ENCODE measurements around the gene PROCA1. TPM values are rescaled to one million over a fixed set of nuclear protein-coding genes. Genes with fewer than 3 reads are reported as not detected.
"Not testable (repeated sequence)": the region's sequence is repeated elsewhere in the genome, so short reads cannot be mapped to it uniquely, and the experiment has no call there.

PROCA1 gene
- total and polyA plus RNA-seq, 5 donors from 2014 or later = 0.37 to 5.3 (median 0.65) TPM; not detected in 1

DNA sequence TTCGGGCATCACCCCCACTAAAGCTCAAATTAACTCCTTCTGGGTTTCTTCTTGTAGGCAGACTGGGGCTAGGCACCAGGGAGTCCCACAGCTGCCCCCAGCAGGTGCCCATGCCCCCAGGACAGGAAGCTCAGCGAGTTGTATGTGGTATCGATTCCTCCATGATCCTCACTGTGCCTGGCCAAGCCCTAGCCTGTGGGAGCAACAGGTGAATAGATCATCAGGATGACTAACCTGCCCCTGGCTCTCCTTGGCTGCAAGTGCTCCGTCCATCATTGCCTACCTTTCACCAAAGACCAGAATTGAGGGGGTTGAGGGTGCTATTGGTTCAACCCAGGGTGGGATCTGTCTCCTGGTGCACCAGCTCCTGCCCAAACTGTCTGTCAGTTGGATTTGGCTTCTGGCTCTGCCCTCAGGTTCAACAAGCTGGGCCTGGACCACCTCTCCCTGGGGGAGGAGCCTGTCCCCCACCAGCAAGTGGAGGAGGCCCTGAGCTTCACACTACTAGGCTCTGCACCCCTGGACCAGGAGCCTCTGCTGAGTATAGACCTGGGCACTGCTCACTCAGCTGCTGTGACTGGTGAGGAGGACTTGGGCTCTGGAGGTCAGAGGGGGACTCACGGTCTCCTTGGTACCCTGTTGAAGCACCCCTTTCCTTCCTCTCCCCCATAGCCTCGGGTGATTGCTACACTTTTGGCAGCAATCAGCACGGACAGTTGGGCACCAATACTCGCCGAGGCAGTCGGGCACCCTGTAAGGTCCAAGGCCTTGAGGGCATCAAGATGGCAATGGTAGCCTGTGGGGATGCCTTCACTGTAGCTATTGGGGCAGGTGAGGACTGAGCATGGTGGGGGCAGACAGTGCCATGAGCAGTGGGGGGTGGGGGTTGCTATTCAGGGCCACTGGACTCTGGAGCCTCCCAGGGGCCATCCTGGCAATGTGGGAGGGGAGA, 29.0 kb upstream of the PROCA1 start:
- ATAC-seq (ENCODE audit: low read depth in 2 of 2) (no peak), DNase-seq (no peak)
- Mint-ChIP-seq H3K9me3 (no peaks in the 10 kb centered on the region), H3K4me1 (peaks cover 5 to 25% (median 11%) of the 10 kb centered on the region in 4 donors), H3K27me3 (no peaks in the 10 kb centered on the region), H3K4me3 (peak overlapping the region in 1 of 4 donors; percentile 41), H3K36me3 (peaks cover 9% of the 10 kb centered on the region), H3K27ac (no peak overlapping the region)
- no peaks in the 10 kb centered on the region for H3K36me3 ChIP-seq (ENCODE audit: control insufficient read depth, insufficient read depth, low read length)
- H3K9me3 ChIP-seq (ENCODE audit: control insufficient read depth in 2 of 2, low read length in 2 of 2) = no peaks in the 10 kb centered on the region
- no peak overlapping the region for H3K4me3 ChIP-seq (ENCODE audit: low read depth, low read length)
- H3K27ac ChIP-seq (ENCODE audit: insufficient read depth, low read length, poor library complexity, severe bottlenecking) = no peak overlapping the region
- H3K27me3 ChIP-seq (ENCODE audit: control insufficient read depth, insufficient read depth, low read length) = no peaks in the 10 kb centered on the region
- H3K4me1 ChIP-seq (ENCODE audit: control insufficient read depth, insufficient read depth, low read length, poor library complexity, severe bottlenecking) = peaks cover 23% of the 10 kb centered on the region

DNA sequence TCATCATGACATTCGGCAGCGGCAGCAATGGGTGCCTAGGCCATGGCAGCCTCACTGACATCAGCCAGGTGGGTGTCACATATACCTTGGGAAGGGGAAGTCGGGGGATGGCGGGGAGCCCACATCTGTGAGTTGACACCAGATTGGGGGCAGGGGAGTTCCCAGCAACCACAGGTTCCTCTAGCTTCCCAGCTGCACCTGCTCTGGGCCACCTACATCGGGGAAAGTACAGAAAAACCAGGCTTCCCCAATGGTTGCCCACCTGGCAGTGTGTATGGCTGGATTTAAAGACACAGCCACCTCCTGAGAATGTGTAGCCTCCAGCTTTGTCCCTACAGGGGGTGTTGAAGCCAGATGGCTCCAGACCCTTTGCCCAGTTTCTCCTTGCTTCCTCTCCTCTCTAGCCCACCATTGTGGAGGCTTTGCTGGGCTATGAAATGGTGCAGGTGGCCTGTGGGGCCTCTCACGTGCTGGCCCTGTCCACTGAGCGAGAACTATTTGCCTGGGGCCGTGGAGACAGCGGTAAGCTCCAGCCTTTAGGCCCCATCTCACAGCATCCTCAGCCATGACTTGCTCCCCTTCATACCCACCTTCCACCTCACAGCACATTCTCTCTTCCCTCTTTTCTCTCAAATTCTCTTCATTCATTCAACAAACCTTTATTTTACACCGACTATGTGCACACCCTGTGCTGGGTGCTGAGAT, 27.1 kb upstream of the PROCA1 start:
- H3K27ac ChIP-seq (ENCODE audit: insufficient read depth, low read length, poor library complexity, severe bottlenecking) = no peak overlapping the region
- H3K27ac Mint-ChIP-seq = peak overlapping the region in 2 of 3 donors; percentile 54 to 81
- no peaks in the 10 kb centered on the region for H3K27me3 Mint-ChIP-seq
- H3K4me3 Mint-ChIP-seq = peak overlapping the region in 2 of 4 donors; percentile 19 to 63
- H3K36me3 Mint-ChIP-seq = peaks cover 9% of the 10 kb centered on the region
- ATAC-seq (ENCODE audit: low read depth in 2 of 2) (peak; percentile 31 to 49), DNase-seq (no peak)
- peaks cover 8% of the 10 kb centered on the region for H3K4me1 ChIP-seq (ENCODE audit: control insufficient read depth, insufficient read depth, low read length, poor library complexity, severe bottlenecking)
- H3K36me3 ChIP-seq (ENCODE audit: control insufficient read depth, insufficient read depth, low read length) = no peaks in the 10 kb centered on the region
- no peak overlapping the region for H3K4me3 ChIP-seq (ENCODE audit: low read depth, low read length)
- H3K4me1 Mint-ChIP-seq = peaks cover 0 to 18% (median 11%) of the 10 kb centered on the region in 4 donors
- no peaks in the 10 kb centered on the region for H3K27me3 ChIP-seq (ENCODE audit: control insufficient read depth, insufficient read depth, low read length)
- H3K9me3 ChIP-seq (ENCODE audit: control insufficient read depth in 2 of 2, low read length in 2 of 2) = no peaks in the 10 kb centered on the region
- H3K9me3 Mint-ChIP-seq = no peaks in the 10 kb centered on the region

DNA sequence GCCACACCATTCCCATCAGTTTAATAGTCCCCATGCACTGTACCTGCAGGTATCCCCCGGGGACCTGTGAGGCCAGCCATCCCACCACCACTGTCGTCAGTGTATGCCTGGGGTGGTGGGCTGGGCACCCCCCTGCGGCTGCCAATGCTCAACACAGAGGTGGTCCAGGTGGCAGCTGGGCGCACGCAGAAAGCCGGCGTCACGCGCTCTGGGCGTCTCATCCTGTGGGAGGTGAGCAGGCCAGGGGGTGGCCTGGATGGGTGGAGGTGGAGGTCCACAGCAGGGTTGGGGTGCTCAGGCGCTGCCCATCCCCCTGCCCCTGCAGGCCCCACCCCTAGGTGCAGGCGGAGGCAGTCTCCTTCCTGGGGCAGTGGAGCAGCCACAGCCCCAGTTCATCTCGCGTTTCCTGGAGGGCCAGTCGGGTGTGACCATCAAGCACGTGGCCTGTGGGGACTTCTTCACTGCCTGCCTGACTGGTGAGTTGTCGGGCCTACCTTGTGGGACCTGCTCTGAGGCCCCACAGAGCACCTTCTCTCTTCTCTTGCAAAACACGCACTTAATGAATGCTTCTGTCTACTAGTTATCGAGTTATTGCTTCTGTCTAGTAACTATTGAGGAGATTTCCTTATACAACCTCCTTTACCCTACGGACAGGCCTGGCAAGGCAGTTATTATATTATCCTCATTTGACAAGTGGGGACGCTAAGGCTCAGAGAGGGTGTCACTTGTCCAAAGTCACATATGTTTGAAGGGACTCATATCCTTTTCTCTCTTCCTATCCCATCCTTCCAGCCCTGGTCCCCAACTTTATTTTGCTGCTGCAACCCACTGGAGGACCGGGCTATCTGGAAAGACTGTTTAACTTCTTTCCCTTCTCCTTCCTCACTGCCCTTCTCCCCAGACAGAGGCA, 26.3 kb upstream of the PROCA1 start:
- H3K4me3 Mint-ChIP-seq = peak overlapping the region in 1 of 4 donors; percentile 19
- H3K27ac Mint-ChIP-seq = peak overlapping the region in 2 of 3 donors; percentile 54 to 81
- H3K27me3 ChIP-seq (ENCODE audit: control insufficient read depth, insufficient read depth, low read length) = no peaks in the 10 kb centered on the region
- H3K9me3 Mint-ChIP-seq = no peaks in the 10 kb centered on the region
- H3K9me3 ChIP-seq (ENCODE audit: control insufficient read depth in 2 of 2, low read length in 2 of 2) = no peaks in the 10 kb centered on the region
- DNase-seq = no peak
- ATAC-seq (ENCODE audit: low read depth in 2 of 2) = peak in 1 of 2 donors; percentile 15
- H3K27ac ChIP-seq (ENCODE audit: insufficient read depth, low read length, poor library complexity, severe bottlenecking) = no peak overlapping the region
- peaks cover 0 to 15% (median 11%) of the 10 kb centered on the region in 4 donors for H3K4me1 Mint-ChIP-seq
- H3K36me3 ChIP-seq (ENCODE audit: control insufficient read depth, insufficient read depth, low read length) = no peaks in the 10 kb centered on the region
- H3K36me3 Mint-ChIP-seq = peaks cover 9% of the 10 kb centered on the region
- no peak overlapping the region for H3K4me3 ChIP-seq (ENCODE audit: low read depth, low read length)
- H3K27me3 Mint-ChIP-seq = no peaks in the 10 kb centered on the region
- H3K4me1 ChIP-seq (ENCODE audit: control insufficient read depth, insufficient read depth, low read length, poor library complexity, severe bottlenecking) = peaks cover 1% of the 10 kb centered on the region

DNA sequence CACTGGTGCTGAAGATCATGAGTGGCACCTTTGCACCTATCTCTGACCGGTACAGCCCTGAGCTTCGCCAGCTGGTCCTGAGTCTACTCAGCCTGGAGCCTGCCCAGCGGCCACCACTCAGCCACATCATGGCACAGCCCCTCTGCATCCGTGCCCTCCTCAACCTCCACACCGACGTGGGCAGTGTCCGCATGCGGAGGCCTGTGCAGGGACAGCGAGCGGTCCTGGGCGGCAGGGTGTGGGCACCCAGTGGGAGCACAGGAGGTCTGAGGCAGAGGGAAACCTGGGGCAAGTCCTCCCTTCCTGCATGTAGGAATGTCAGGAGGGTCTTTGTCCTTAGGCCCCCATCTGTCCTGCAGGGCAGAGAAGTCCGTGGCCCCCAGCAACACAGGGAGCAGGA, 25.6 kb upstream of the PROCA1 start:
- no peak overlapping the region for H3K27ac Mint-ChIP-seq
- DNase-seq (no peak), ATAC-seq (ENCODE audit: low read depth in 2 of 2) (no peak)
- peaks cover 0 to 14% (median 11%) of the 10 kb centered on the region in 4 donors for H3K4me1 Mint-ChIP-seq
- Histone ChIP-seq H3K4me3 (ENCODE audit: low read depth, low read length) (no peak overlapping the region), H3K9me3 (ENCODE audit: control insufficient read depth in 2 of 2, low read length in 2 of 2) (no peaks in the 10 kb centered on the region), H3K27ac (ENCODE audit: insufficient read depth, low read length, poor library complexity, severe bottlenecking) (no peak overlapping the region), H3K36me3 (ENCODE audit: control insufficient read depth, insufficient read depth, low read length) (no peaks in the 10 kb centered on the region), H3K27me3 (ENCODE audit: control insufficient read depth, insufficient read depth, low read length) (no peaks in the 10 kb centered on the region), H3K4me1 (ENCODE audit: control insufficient read depth, insufficient read depth, low read length, poor library complexity, severe bottlenecking) (no peaks in the 10 kb centered on the region)
- no peaks in the 10 kb centered on the region for H3K9me3 Mint-ChIP-seq
- no peaks in the 10 kb centered on the region for H3K27me3 Mint-ChIP-seq
- peaks cover 9% of the 10 kb centered on the region for H3K36me3 Mint-ChIP-seq
- peak overlapping the region in 1 of 4 donors; percentile 32 for H3K4me3 Mint-ChIP-seq

DNA sequence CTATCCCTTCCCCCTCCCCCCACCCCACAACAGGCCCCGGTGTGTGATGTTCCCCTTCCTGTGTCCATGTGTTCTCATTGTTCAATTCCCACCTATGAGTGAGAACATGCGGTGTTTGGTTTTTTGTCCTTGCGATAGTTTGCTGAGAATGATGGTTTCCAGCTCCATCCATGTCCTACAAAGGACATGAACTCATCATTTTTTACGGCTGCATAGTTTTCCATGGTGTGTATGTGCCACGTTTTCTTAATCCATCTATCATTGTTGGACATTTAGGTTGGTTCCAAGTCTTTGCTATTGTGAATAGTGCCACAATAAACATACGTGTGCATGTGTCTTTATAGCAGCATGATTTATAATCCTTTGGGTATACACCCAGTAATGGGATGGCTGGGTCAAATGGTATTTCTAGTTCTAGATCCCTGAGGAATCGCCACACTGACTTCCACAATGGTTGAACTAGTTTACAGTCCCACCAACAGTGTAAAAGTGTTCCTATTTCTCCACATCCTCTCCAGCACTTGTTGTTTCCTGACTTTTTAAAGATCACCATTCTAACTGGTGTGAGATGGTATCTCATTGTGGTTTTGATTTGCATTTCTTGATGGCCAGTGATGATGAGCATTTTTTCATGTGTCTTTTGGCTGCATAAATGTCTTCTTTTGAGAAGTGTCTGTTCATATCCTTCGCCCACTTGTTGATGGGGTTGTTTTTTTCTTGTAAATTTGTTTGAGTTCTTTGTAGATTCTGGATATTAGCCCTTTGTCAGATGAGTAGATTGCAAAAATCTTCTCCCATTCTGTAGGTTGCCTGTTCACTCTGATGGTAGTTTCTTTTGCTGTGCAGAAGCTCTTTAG, 24.5 kb upstream of the PROCA1 start:
- H3K9me3 ChIP-seq (ENCODE audit: control insufficient read depth in 2 of 2, low read length in 2 of 2); H3K27ac ChIP-seq (ENCODE audit: insufficient read depth, low read length, poor library complexity, severe bottlenecking); H3K27me3 ChIP-seq (ENCODE audit: control insufficient read depth, insufficient read depth, low read length); H3K4me1 ChIP-seq (ENCODE audit: control insufficient read depth, insufficient read depth, low read length, poor library complexity, severe bottlenecking); H3K27ac Mint-ChIP-seq; H3K36me3 ChIP-seq (ENCODE audit: control insufficient read depth, insufficient read depth, low read length); H3K36me3 Mint-ChIP-seq; H3K9me3 Mint-ChIP-seq; H3K4me3 Mint-ChIP-seq; DNase-seq; H3K27me3 Mint-ChIP-seq; H3K4me3 ChIP-seq (ENCODE audit: low read depth, low read length); ATAC-seq (ENCODE audit: low read depth in 2 of 2): not testable (repeated sequence)
- peaks cover 0 to 14% (median 11%) of the 10 kb centered on the region in 4 donors for H3K4me1 Mint-ChIP-seq

DNA sequence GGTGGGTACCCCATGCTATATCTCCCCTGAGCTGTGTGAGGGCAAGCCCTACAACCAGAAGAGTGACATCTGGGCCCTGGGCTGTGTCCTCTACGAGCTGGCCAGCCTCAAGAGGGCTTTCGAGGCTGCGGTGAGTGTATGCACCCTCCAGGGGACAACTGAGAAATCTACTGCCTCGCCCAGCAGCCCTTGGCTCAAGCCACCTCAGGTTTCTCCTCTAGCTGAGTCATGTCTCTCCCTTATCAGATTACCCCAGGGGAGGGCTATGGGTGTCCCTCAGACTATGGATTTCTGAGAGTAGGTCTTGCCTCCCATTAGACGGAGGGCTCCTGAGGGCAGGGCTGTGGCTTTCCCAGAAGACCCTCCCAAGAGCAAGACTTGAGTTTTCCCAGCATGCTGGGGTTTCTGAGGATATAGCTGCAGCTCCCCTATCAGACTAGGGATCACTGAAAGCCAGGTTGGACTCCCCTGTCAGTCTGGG, 23.6 kb upstream of the PROCA1 start:
- H3K4me1 ChIP-seq (ENCODE audit: control insufficient read depth, insufficient read depth, low read length, poor library complexity, severe bottlenecking) = no peaks in the 10 kb centered on the region

More for the DNA sequence above, 23.6 kb upstream of the PROCA1 start:
- no peaks in the 10 kb centered on the region for H3K9me3 Mint-ChIP-seq
- H3K27me3 Mint-ChIP-seq = no peaks in the 10 kb centered on the region
- peaks cover 0 to 14% (median 11%) of the 10 kb centered on the region in 4 donors for H3K4me1 Mint-ChIP-seq
- ATAC-seq (ENCODE audit: low read depth in 2 of 2) (no peak), DNase-seq (no peak)
- Histone ChIP-seq H3K4me3 (ENCODE audit: low read depth, low read length) (no peak overlapping the region), H3K27ac (ENCODE audit: insufficient read depth, low read length, poor library complexity, severe bottlenecking) (no peak overlapping the region), H3K9me3 (ENCODE audit: control insufficient read depth in 2 of 2, low read length in 2 of 2) (no peaks in the 10 kb centered on the region), H3K27me3 (ENCODE audit: control insufficient read depth, insufficient read depth, low read length) (no peaks in the 10 kb centered on the region), H3K36me3 (ENCODE audit: control insufficient read depth, insufficient read depth, low read length) (no peaks in the 10 kb centered on the region)
- no peak overlapping the region for H3K27ac Mint-ChIP-seq
- no peak overlapping the region for H3K4me3 Mint-ChIP-seq
- H3K36me3 Mint-ChIP-seq = peaks cover 9% of the 10 kb centered on the region
